ENCODE results near the gene SPG7.

The SPG7 gene

DNA sequence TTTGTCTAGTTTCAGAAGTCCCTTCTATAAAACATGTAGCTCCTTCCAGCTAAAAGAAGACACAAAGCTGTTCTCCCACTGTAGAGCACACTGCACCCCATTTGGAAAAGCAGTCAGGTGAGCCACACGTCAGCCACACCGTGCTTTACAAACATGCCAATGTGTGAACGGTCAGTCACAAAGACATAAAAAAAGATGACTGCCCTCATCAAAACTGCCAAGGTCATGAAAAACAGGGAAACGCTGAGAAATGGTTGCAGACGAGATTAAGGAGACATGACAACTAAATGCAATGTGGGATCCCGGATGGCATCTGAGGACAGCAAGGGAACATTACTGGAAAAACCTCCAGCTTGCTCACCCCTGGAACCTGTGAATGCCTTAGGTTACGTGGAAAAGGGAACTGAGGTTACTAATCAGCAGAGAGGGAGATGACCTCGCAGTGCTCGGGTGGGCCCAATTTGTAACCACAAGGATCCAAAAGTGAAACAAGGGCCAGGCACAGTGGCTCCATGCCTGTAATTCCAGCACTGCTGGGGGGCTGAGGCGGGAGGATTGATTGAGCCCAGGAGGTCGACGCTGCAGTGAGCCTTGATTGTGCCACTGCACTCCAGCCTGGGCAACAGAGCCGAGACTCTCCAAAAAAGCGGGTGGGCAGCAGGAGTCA is 25.9 kb upstream of the SPG7 start:
- peaks cover 88% of the 10 kb centered on the region for H3K4me1 ChIP-seq (ENCODE audit: insufficient read depth, poor library complexity, severe bottlenecking)
- TF ChIP-seq, protein P1, sequence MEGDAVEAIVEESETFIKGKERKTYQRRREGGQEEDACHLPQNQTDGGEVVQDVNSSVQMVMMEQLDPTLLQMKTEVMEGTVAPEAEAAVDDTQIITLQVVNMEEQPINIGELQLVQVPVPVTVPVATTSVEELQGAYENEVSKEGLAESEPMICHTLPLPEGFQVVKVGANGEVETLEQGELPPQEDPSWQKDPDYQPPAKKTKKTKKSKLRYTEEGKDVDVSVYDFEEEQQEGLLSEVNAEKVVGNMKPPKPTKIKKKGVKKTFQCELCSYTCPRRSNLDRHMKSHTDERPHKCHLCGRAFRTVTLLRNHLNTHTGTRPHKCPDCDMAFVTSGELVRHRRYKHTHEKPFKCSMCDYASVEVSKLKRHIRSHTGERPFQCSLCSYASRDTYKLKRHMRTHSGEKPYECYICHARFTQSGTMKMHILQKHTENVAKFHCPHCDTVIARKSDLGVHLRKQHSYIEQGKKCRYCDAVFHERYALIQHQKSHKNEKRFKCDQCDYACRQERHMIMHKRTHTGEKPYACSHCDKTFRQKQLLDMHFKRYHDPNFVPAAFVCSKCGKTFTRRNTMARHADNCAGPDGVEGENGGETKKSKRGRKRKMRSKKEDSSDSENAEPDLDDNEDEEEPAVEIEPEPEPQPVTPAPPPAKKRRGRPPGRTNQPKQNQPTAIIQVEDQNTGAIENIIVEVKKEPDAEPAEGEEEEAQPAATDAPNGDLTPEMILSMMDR (IDR thresholded peaks at IDR 0.05; ENCODE audit: poor library complexity, severe bottlenecking) = no peak

DNA sequence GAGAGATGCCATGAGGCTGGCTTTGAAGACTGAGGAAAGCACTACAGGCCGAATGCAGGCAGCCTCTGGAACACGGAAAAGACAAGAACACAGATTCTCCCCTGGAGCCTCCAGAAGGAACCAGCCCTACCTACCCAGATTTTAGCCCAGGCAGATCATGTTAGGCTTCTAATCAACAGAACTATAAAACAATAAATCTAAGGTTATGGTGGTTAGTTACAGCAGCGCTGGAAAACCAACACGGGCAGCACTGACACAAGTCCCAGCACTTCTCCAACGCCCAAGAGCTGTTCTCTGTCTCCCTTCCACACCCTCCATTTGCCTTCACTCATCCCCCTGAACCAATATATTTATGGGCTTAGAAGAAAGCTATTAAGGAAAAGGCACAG is 25.4 kb upstream of the SPG7 start:
- no peak for ATAC-seq (ENCODE audit: low read depth)
- TF ChIP-seq, protein P1 (IDR thresholded peaks at IDR 0.05; ENCODE audit: poor library complexity, severe bottlenecking) = no peak

More for the DNA sequence above, 25.9 kb upstream of the SPG7 start:
- DNase-seq (ENCODE audit: low spot score) (no peak), ATAC-seq (ENCODE audit: low read depth) (no peak)
- Histone ChIP-seq H3K9me3 (ENCODE audit: severe bottlenecking) (no peaks in the 10 kb centered on the region), H3K4me3 (ENCODE audit: severe bottlenecking) (no peak overlapping the region), H3K36me3 (ENCODE audit: low read depth) (peaks cover 27% of the 10 kb centered on the region), H3K27ac (ENCODE audit: poor library complexity, severe bottlenecking) (peak overlapping the region; percentile 88), H3K27me3 (ENCODE audit: insufficient read depth, poor library complexity, severe bottlenecking) (no peaks in the 10 kb centered on the region)

DNA sequence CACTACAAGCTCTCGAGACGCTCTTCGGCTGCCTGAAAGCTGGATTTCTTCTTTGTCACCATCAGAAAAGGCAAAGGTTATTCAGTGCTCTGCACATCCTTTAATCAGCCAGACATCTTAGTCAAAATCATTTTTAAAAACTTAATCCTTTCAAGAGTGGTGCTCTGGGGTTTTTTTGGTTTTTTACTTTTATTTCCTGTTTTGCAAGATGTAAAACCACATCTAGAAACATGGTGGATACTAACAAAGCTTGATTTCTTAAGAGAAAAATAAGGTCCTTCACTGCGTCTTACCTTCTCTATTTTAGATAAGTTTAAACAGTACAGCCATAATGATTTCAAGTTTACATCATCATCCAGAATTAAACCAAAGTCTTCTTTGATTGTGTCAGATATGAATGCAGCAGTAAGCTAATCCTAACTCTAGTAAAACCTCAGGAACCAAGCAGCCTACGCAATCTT is 24.1 kb upstream of the SPG7 start:
- Histone ChIP-seq H3K36me3 (ENCODE audit: low read depth) (peaks cover 43% of the 10 kb centered on the region), H3K9me3 (ENCODE audit: severe bottlenecking) (no peaks in the 10 kb centered on the region), H3K27me3 (ENCODE audit: insufficient read depth, poor library complexity, severe bottlenecking) (no peaks in the 10 kb centered on the region), H3K4me1 (ENCODE audit: insufficient read depth, poor library complexity, severe bottlenecking) (peaks cover 86% of the 10 kb centered on the region), H3K4me3 (ENCODE audit: severe bottlenecking) (no peak overlapping the region), H3K27ac (ENCODE audit: poor library complexity, severe bottlenecking) (peak overlapping the region; percentile 88)
- ATAC-seq (ENCODE audit: low read depth) = no peak
- TF ChIP-seq, protein P1 (IDR thresholded peaks at IDR 0.05; ENCODE audit: poor library complexity, severe bottlenecking) = no peak
- DNase-seq (ENCODE audit: low spot score) = no peak

More for the DNA sequence above, 25.4 kb upstream of the SPG7 start:
- H3K36me3 ChIP-seq (ENCODE audit: low read depth) = peaks cover 32% of the 10 kb centered on the region
- peaks cover 88% of the 10 kb centered on the region for H3K4me1 ChIP-seq (ENCODE audit: insufficient read depth, poor library complexity, severe bottlenecking)
- H3K9me3 ChIP-seq (ENCODE audit: severe bottlenecking) = no peaks in the 10 kb centered on the region
- H3K27ac ChIP-seq (ENCODE audit: poor library complexity, severe bottlenecking) = peak overlapping the region; percentile 88
- no peak for DNase-seq (ENCODE audit: low spot score)
- H3K4me3 ChIP-seq (ENCODE audit: severe bottlenecking) = no peak overlapping the region
- H3K27me3 ChIP-seq (ENCODE audit: insufficient read depth, poor library complexity, severe bottlenecking) = no peaks in the 10 kb centered on the region

DNA sequence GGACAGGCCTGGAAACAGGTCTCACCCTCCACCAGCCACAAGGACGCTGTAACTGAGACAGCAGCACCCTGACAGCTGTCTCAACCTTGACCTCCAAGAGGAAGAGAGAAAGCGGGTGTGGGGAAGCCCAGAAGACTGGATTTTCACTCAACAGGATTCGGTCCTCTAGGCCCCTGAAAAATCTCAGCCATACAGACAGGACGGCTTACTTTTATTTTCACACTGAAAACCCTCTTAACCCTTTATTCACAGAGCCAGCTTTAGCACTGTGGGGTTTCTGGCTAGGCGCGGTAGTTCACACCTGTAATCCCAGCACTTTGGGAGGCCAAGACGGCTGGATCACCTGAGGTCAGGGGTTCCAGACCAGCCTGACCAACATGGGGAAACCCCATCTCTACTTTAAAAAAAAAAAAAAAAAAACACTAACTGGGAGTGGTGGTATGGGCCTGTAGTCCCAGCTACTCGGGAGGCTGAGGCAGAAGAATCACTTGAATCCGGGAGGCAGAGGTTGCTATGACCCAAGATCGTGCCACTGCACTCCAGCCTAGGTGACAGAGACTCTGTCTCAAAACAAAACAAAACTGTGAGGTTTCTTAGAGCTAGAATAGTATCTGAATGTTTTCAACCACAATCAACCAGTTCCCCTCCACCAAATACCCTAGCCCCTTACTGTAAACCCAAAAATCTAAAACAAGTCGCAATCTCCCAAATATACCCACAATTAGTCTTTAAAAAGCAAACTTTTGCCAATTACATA is 23.1 kb upstream of the SPG7 start:
- H3K27me3 ChIP-seq (ENCODE audit: insufficient read depth, poor library complexity, severe bottlenecking) = no peaks in the 10 kb centered on the region
- DNase-seq (ENCODE audit: low spot score) (no peak), ATAC-seq (ENCODE audit: low read depth) (no peak)
- no peak overlapping the region for H3K4me3 ChIP-seq (ENCODE audit: severe bottlenecking)
- TF ChIP-seq, protein P1 (IDR thresholded peaks at IDR 0.05; ENCODE audit: poor library complexity, severe bottlenecking) = no peak
- peak overlapping the region; percentile 2 for H3K27ac ChIP-seq (ENCODE audit: poor library complexity, severe bottlenecking)
- peaks cover 77% of the 10 kb centered on the region for H3K4me1 ChIP-seq (ENCODE audit: insufficient read depth, poor library complexity, severe bottlenecking)
- H3K9me3 ChIP-seq (ENCODE audit: severe bottlenecking) = no peaks in the 10 kb centered on the region
- H3K36me3 ChIP-seq (ENCODE audit: low read depth) = peaks cover 43% of the 10 kb centered on the region

Measured in RWPE2 (cell line).